ENCODE results near the gene CHRDL2.

CHRDL2 gene

DNA sequence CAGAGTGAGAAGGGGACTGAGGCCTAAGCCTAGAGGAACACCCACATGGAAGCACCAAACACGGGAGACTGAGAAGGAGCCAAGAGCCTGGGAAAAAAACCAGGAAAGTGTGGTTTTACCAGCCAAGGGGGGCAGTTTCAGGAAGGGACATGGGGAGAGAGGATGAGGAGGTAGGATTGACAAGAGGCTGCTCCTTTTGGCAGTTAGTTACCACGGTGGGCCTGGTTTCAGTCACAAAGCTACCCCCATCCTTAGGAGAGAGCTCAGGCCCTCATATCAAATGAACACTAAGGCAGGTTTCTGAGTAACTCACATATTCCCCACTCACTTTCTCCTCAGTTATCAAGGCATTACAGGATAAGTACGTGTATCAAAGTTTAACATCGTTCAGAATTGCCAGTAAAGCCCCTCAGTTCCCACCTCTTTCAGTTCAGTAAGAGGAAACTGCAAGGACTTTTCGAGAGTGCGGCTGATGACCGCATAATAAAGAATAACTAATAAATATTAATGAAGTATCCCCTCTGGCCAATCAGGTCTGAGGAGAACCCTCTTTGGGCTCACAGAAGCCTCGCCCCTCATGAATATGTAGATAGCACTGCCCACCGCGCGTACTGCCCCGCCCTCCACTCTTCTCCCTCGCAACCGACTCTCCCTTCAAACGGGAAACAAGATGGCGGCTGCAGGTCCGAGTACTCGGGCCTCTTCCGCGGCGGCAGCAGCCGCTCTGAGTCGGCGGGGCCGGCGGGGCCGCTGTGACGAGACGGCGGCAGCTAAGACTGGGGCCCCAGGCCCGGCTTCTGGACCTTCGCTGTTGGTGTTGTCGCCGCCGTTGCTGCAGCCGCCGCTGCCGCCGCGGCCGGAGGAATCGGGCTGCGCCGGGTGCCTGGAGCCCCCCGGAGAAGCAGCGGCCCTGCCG, 17.2 kb upstream of the CHRDL2 start, which contains the start of gene RNF169:
TSS of gene RNF169 (plus strand) at position 639 of the 916 bp plus-strand sequence. CDS start at position 671, 32 bp downstream.
- peak; percentile 97 for DNase-seq

- DNase-seq = no peak
Measured at GRCh38 chr11:74746868-74747267, 15.6 kb upstream of the CHRDL2 start.

GRCh38 chr11:74744277-74744676, 13.1 kb upstream of the CHRDL2 start:
- DNase-seq = peak; percentile 15

DNA sequence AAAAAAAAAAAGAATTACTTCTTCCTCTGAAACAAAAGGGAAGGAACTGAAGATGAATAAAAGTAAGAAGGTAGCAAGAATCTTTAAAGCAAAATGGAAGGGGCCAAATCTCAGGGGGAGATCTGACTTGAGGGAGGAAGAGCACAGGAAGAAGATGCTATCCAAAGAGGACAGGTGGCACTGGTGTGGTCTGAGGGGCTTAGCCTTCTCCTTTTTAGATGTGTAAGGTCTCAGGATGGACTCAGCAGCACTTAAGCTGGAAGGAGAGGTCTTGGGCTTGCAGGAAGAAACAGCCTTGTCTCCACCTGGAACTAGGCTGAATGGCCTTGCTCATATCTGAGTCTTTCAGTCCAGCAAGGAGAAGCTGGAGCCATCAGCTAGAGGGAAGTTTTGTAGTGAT, 12.4 kb upstream of the CHRDL2 start:
- DNase-seq = no peak

DNA sequence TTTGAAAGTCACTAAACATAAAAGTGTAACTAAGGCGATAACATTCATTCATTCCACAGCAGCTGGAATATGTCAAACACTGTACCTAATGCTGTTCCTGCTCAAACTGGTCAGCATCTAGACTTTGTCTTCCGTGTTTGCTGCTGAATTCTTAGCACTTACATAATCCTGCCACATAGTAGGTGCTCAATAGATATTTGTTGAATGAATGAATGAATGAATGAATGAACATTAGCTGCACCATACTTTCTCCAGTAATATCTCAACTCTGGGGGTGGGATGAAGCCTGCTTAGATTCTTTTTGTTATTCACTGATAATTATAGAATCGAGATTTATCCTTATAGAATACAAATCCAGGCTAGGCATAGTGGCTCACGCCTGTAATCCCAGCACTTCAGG, 10.8 kb upstream of the CHRDL2 start:
- DNase-seq = no peak

GRCh38 chr11:74739546-74740270, 8.5 kb upstream of the CHRDL2 start:
- DNase-seq = peak; percentile 65

DNA sequence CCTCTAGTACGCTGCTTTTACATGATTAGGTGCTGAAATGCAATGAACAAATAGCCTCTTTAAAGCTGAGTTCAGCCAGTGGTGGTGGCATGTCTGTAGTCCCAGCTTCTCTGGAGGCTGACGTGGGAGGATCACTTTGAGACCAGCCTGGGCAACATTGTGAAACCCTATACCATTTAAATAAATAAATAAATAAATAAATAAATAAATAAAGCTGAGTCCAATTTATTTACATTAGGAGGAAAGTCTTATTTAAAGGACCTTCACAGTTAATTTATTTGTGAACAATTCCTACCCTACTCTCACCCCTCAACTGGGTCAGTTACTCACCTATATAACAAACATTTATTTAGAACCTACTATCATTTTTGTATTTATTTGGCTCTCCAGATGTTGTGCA, 4.8 kb upstream of the CHRDL2 start:
- DNase-seq = no peak

DNA sequence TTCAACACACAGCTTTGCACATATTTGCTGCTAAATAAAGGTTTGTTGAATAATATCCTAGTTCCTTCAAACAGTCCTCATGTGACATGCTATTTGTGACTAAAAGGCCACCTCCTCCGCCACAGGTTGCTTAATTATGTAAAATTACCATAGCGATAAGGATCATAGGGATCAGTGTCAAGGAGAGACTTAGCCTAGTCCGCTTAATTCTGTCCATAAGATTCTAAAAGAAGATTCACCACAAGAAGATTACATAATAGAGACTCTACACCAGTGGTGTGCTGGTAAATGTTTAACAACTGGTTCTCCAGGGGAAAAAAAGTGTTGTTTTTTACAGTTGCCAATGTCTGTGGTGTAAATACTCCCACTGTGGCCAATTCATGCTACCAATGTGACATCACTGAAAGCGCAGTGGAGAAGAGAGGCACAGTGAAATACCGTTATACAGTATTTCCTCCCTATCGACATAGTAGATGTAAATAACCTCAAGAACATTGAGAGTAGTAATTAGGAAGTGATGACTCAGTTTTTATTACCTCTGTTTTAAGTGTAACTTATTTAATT, 4.2 kb upstream of the CHRDL2 start:
- no peak for DNase-seq

- no peak for DNase-seq
Measured at GRCh38 chr11:74734559-74734925, 3.3 kb upstream of the CHRDL2 start.

- DNase-seq = no peak
Measured at GRCh38 chr11:74730571-74731260, 510 bp downstream of the CHRDL2 start.

GRCh38 chr11:74729397-74729796, 1.8 kb downstream of the CHRDL2 start:
- DNase-seq = no peak

DNA sequence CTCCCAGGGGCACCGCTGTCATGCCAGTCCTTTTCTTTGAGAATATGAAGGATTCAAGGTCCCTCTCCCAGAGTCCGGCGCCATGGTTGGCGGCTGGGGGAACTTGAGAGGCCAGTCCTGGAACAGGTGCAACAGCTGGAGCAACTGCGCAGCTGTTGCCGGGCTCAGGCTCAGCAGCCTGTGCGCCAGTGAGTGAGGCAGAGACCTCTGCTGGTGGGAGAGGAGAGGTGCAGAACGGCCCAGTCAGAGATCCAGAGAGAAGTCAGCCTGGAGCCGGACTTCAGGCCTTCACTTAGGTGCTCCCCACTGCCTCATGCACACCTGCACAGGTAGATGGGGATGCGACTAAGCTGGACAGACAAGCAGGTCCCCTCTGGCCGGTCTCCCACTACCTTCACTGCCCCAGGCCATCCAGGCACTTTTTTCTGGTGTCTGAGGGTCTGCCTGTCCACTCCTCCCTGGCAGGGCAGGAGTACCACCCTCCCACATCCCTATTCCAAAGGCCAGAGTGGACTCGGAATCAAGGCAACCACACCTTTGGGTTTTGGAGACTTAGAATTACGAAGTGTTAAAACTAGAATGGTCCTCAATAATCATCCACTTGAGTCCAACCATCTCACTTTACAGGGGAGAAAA, 4.6 kb downstream of the CHRDL2 start:
- peak; percentile 74 for DNase-seq

- DNase-seq = no peak
Measured at GRCh38 chr11:74725701-74726100, 5.5 kb downstream of the CHRDL2 start.

DNA sequence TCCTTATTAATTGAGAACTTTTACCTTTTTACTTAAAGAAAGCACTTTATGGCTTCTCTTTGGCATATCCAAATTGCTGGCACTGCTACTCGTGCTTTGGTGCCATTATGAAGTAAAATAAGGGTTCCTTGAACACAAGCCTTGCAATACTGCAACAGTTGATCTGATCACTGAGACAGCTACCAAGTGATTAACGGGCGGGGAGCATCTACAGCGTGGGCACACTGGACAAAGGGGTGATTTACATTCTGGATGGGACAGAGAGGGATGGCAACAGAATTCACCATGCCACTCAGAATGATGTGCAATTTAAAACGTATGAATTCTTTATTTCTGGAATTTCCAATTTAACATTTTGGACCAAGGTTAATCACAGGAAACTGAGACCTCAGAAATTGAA, 7.7 kb downstream of the CHRDL2 start:
- no peak for DNase-seq

DNA sequence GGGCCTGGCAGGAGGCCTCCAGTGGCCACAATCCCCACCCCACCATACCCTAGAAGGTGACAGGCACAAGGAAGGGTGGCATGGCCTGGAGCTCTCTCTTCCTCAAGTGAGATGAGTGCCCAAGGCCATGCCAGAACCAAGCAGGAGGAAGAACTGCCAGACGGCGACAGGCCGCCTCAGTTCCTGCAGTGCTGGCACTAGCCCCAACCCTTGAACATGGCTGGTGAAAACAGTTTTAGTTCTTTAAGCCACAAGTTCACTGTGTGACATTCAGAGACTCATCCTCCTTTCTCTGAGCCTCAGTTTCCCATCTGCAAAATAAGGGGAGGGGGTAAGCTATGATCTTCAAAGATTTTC, 9.8 kb downstream of the CHRDL2 start:
- DNase-seq = no peak

DNA sequence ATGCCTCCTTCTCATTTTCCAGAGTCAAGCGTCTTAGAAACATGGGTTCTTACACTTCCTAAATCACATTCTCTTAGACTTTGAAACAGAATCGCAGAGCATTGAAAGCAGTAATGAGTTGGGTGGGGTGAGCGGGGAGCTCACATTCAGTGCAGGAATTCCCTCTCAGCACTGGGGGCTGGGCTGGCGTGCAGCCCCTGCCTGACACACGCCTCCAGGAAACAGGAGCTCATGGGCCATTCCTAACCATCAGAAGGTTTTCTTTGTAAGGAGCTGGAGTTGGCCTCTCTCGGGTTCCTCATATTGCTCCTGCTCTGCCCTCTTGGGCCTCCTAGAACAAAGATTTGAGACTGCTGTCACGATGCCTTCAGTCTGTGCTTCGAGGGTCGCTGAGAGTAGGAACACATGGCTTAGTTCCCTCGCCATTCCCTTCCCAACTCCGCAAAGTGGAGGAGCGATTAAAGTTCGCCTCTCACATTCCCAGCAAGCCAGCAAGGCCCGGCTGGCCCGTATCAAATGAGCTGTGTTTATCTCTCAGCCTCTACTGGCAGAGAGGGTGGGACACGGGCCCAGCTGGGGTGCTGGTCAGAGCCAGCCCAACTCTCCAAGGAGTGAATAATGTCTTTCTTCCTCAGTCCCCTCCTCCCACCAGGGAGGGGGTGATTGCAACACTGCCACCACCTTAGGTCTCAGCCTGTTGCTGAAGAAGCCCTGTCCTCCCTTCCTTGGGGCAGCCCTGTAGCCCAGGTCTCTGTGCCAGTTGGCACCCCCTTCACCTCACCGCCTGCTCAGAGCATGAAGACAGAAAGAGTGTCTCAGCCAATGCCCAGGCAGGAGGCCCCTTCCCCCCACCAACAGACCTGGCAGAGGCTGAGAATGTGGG, 10.4 kb downstream of the CHRDL2 start:
- DNase-seq = no peak

DNA sequence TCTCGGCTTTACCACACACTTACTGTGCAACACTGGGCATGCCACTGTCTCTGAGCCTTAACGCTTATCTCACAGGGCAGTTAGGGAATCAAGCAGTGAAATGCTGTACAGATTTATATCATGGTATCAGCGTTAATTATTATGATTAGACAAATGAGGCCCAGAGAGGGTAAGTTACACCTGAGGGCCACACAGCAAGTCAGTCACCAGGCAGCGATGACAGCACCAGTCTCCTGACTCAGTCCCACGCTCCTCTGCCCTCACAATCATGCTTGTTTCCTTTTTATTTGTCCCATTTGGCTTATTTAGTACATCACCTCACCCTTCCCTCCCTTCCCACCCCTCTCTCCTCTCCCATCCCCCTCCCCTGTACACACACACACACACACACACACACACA, 12.2 kb downstream of the CHRDL2 start:
- no peak for DNase-seq

DNA sequence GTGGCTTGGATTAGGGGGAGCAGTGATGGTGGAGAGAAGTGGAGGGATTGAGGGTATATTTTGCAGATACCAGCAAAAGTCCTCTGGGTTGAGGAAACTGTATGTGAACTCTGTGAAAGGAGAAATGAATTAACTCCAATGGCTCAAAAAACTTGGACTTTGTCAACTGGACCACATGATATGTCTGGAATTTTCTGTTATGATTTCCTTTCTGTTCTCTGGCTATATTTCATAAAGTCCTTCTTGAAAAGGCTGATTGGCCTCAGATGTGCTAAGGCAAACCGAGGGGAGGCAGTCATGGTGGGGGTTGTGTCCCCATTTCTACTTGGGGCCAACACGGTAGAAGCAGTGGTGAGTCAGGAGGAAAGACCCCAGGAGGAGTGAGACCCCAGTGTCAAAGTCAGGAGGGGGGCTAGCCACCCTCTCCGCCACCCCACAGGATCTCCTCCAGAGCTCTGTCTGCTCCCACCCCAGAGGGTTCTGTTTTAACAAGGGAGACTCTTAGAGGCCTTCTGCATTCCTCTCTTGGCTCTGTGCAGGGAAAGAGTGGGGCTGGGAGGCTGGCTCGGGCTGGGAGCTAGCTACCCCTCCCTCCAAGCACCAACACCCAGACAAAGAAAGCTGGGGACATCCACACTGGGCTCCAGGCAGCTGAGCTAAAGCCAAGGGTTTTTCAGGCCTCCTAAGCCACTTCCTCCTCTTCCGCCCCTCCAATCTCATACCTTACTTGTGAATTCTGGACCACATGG, 13.8 kb downstream of the CHRDL2 start:
- no peak for DNase-seq

GRCh38 chr11:74714904-74715303, 16.3 kb downstream of the CHRDL2 start:
- no peak for DNase-seq

DNA sequence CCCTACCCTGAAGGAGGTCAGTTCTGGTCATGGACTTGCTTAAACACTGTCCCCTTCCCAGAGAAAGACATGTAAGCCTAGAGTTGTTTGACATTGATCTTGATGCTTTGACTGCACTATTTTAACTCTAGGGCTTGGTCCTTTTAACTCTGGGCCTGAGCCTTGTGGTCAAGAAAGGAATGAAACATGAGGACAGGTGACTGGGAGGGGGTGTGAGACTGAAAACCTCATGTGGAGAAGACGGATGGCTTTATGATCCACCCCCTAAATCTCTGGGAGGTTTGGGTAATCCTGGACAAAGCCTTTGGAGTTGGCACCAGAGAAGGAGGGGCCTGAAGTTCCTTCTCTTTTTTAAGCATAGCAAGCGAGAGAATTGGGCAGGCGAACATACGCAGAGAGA, 17.5 kb downstream of the CHRDL2 start:
- no peak for DNase-seq
